Type B pancreatic cell (in vitro differentiated cells): Measurements from ENCODE around the gene DAAM2. TPM values are rescaled to one million over a fixed set of nuclear protein-coding genes. Genes with fewer than 3 reads are reported as not detected.
A peak's percentile ranks its signal among the peaks of the same experiment; 100 is the strongest.

Experiments
- DNase-seq: peaks from one replicate; pipeline ENCODE4 v3.0.0; 2021; ENCODE audit warnings: mixed read lengths; ENCODE audit not compliant: unreplicated experiment; ENCODE audit errors: extremely low spot score
- H3K27ac Mint-ChIP-seq: 2 replicates; pipeline ENCODE4 v1.8.0; 2021; ENCODE audit warnings: mild to moderate bottlenecking, mixed read lengths
- H3K27me3 Mint-ChIP-seq: 2 replicates; pipeline ENCODE4 v1.8.0; 2021; ENCODE audit warnings: mixed read lengths
- H3K36me3 Mint-ChIP-seq: 2 replicates; pipeline ENCODE4 v1.8.0; 2021; ENCODE audit warnings: mixed read lengths
- H3K4me1 Mint-ChIP-seq: one replicate; pipeline ENCODE4 v1.8.0; 2021; ENCODE audit warnings: mixed read lengths; ENCODE audit not compliant: unreplicated experiment
- H3K4me3 Mint-ChIP-seq: 2 replicates; pipeline ENCODE4 v1.8.0; 2021; ENCODE audit warnings: mild to moderate bottlenecking, mixed read lengths
- H3K9me3 Mint-ChIP-seq: 2 replicates; pipeline ENCODE4 v1.8.0; 2021; ENCODE audit warnings: mixed read lengths
- total RNA-seq: library from RNA; stranded (reverse); gene quantifications from 2 replicates; pipeline ENCODE4 v1.2.1, GENCODE V29; 2021; ENCODE audit warnings: low replicate concordance
- TF ChIP-seq, protein P1 (sequence below): fragments of 200-600 bp; sonication (generic); conservative IDR thresholded peaks from 2 replicates; pipeline ENCODE4 v1.5.0; 2021; ENCODE audit warnings: antibody characterized with exemption, mild to moderate bottlenecking

DAAM2 gene
- total RNA-seq, 1 donor from 2014 or later: 22.6 TPM

DNA sequence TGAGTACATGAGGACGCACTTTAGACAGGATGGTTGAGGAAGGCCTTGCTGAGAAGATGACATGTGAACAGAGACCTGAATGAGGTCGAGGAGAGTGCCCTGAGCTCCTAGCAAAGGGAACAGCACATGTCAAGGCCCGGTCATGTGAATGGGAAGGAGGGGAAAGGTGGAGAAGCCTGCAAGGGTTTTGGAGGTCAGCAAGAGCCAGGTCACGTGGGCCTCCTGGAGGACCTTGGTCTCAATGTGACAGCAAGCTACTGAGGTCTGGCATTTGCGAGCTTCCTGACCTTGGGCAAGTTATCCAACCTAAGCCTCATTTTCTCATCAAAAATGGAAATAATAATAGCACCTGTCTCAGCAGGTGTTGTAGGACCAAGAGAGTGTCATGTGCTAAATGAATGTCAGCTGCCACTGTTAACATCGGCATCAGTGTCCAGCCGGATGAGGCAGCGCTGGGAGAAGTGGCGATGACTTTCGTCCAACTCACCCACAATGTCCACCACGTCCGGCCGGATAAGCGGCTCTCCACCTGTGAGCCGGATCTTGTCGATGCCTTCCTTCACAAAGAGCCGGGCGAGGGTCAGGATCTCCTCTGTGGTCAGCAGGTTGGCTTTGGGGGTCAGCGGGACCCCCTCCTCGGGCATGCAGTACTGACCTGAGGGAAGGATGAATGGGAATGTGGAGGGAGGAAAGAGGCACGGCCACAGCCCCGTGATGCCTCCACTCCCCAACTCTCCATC lies 133.2 kb downstream of the DAAM2 start:
- Mint-ChIP-seq H3K27ac (no peak overlapping the region), H3K36me3 (peaks cover 26% of the 10 kb centered on the region), H3K9me3 (no peaks in the 10 kb centered on the region), H3K4me1 (peaks cover 6% of the 10 kb centered on the region), H3K4me3 (no peak overlapping the region), H3K27me3 (no peaks in the 10 kb centered on the region)
- TF ChIP-seq, protein P1, sequence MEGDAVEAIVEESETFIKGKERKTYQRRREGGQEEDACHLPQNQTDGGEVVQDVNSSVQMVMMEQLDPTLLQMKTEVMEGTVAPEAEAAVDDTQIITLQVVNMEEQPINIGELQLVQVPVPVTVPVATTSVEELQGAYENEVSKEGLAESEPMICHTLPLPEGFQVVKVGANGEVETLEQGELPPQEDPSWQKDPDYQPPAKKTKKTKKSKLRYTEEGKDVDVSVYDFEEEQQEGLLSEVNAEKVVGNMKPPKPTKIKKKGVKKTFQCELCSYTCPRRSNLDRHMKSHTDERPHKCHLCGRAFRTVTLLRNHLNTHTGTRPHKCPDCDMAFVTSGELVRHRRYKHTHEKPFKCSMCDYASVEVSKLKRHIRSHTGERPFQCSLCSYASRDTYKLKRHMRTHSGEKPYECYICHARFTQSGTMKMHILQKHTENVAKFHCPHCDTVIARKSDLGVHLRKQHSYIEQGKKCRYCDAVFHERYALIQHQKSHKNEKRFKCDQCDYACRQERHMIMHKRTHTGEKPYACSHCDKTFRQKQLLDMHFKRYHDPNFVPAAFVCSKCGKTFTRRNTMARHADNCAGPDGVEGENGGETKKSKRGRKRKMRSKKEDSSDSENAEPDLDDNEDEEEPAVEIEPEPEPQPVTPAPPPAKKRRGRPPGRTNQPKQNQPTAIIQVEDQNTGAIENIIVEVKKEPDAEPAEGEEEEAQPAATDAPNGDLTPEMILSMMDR: no peak
- DNase-seq: no peak

DNA sequence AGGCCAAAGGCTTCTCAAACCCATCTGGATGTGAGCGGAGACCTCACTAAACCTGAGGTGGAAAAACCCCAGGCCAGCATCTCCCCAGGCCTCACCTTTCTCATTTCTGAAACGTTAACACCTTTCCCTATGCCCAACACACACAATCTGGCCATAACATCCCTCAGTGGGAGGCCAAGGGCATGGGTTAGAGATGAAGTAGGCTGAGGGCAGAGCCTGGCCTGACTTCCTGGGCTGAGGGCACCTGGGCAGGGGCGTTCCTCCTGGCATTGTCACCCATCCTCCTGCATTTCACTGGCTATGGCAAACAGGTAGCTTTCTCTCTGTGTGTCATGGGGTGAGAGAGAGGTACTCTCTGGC lies 133.7 kb downstream of the DAAM2 start:
- Mint-ChIP-seq H3K4me3 (no peak overlapping the region), H3K36me3 (peaks cover 26% of the 10 kb centered on the region), H3K4me1 (peaks cover 8% of the 10 kb centered on the region), H3K27ac (no peak overlapping the region), H3K9me3 (no peaks in the 10 kb centered on the region), H3K27me3 (no peaks in the 10 kb centered on the region)
- DNase-seq: no peak
- TF ChIP-seq, protein P1: no peak

DNA sequence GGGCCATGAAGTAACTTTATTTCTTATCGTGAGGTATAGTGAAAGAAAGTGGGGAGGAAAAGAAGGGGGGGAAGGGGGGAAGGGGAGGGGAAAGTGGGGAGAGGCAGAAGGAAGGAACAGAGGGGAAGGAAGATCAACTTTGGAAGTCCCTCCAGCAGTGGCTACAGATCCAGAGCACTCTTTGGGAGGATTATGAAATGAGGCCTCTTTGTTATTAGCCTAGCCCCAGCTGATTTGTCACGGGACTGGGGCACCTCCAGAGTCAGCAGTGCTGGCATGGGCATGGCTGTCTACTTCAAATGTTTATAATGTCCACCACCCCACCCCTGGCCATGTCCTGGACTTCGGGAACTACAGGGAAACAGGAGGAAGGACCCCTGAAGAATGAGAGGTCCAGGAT lies 134.5 kb downstream of the DAAM2 start:
- Mint-ChIP-seq H3K9me3 (no peaks in the 10 kb centered on the region), H3K4me3 (no peak overlapping the region), H3K36me3 (peaks cover 22% of the 10 kb centered on the region), H3K27ac (no peak overlapping the region), H3K4me1 (peaks cover 8% of the 10 kb centered on the region), H3K27me3 (no peaks in the 10 kb centered on the region)
- TF ChIP-seq, protein P1: no peak
- no peak for DNase-seq

DNA sequence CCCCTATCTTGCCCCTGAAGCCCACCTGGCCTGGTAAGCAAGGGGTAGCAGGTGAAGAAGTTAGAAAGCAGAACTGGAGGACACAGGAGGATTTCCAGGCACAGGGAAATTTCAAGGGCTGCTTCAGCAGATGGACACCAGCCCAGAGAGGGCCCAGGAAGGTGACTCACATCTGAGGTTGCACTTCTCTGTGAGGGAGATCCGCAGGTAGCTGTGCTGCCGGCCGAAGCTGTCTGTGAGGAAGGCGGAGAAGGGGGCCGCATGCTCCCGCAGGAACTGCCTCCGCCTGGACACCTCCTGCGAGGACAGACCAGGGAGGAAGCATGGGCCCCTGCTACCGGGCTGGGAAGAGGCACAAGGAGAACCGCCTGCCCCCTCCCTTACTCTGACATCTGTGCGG lies 135.0 kb downstream of the DAAM2 start:
- H3K36me3 Mint-ChIP-seq: peaks cover 19% of the 10 kb centered on the region
- H3K4me1 Mint-ChIP-seq: peaks cover 11% of the 10 kb centered on the region
- H3K4me3 Mint-ChIP-seq: no peak overlapping the region
- H3K27ac Mint-ChIP-seq: no peak overlapping the region
- H3K9me3 Mint-ChIP-seq: no peaks in the 10 kb centered on the region
- no peak for DNase-seq
- TF ChIP-seq, protein P1: no peak
- H3K27me3 Mint-ChIP-seq: no peaks in the 10 kb centered on the region

DNA sequence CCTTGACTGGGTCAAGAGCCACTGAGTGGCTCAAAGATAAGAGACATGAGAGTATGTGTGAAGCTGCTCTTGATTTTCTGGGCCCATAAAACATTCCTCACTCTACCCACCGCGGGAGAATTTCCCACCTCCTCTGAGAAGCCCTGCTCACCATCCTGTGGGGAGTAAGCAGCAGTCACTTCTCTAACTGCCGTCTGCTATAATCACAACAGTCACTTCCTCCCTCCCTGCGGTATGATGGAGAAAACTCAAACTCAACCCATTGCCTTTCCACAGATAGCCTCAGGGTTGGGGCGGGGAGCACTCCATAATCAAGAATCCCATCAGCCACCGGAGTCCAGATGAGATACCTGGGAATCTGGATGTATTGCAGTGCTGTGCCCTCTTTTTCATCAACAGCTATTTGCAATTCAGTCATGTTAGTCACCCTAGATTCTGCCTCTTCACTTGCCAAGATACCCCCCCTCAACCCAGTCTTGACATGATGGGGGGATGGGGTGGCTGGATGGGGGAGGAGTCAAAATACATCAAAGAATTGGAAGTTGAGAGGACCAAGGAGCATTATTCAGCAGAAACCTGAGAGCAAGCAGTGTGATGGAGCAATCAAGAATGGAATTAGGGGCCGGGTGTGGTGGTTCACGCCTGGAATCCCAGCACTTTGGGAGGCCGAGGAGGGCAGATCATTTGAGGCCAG lies 137.0 kb downstream of the DAAM2 start:
- Mint-ChIP-seq H3K36me3 (peaks cover 19% of the 10 kb centered on the region), H3K9me3 (no peaks in the 10 kb centered on the region), H3K4me3 (no peak overlapping the region), H3K4me1 (peaks cover 28% of the 10 kb centered on the region), H3K27ac (peak overlapping the region; percentile 22), H3K27me3 (peaks cover 3% of the 10 kb centered on the region)
- TF ChIP-seq, protein P1: no peak
- DNase-seq: no peak
